ENCODE data around the gene REEP5.

GRCh38 chr5:112830378-112830777, 91.6 kb downstream of the REEP5 start:
- no peak for TF ChIP-seq CTCF (IDR thresholded peaks at IDR 0.05)
- no peak for TF ChIP-seq POLR2A (IDR thresholded peaks at IDR 0.05)
- no peak for TF ChIP-seq POLR2AphosphoS5 (IDR thresholded peaks at IDR 0.05; ENCODE audit: insufficient read depth in 1 of 2, low read depth in 1 of 2)

All from vagina (tissue), 2 donors.